ENCODE measurements around the gene TVP23A.

Gene TVP23A

GRCh38 chr16:10859020-10859419 is 40.4 kb upstream of the TVP23A start:
- H3K4me1 ChIP-seq (ENCODE audit: control extremely low read depth in 1 of 4, control insufficient read depth in 4 of 4, insufficient read depth in 4 of 4, low read length in 3 of 4), result peaks cover 0 to 7% (median 5%) of the 10 kb centered on the region in 4 experiments
- no peaks in the 10 kb centered on the region for H3K27me3 ChIP-seq (replicated peaks in 2 of 5; ENCODE audit: control insufficient read depth in 4 of 5, insufficient read depth in 5 of 5, low read length in 4 of 5)
- no peaks in the 10 kb centered on the region for H3K9me3 ChIP-seq (ENCODE audit: control extremely low read depth in 1 of 5, control insufficient read depth in 4 of 5, insufficient read depth in 2 of 5, low read depth in 1 of 5, low read length in 4 of 5)
- H3K36me3 ChIP-seq (ENCODE audit: control insufficient read depth in 4 of 4, insufficient read depth in 4 of 4, low read length in 3 of 4), result no peaks in the 10 kb centered on the region
- no peak overlapping the region for H3K27ac ChIP-seq (ENCODE audit: insufficient read depth in 1 of 2, low read depth in 1 of 2, low read length in 2 of 2, poor library complexity in 1 of 2, severe bottlenecking in 2 of 2)
- ChIA-PET CTCF (no interaction called here), POLR2A (no interaction called here)
- DNase-seq, result no peak
- WGBS (ENCODE audit: insufficient coverage), result no CpG with 5 or more reads among the region's 2 CpGs
- no peak overlapping the region for H3K4me3 ChIP-seq (ENCODE audit: control insufficient read depth in 1 of 7, extremely low read depth in 1 of 7, insufficient read depth in 4 of 7, low read depth in 2 of 7, low read length in 6 of 7)

- Histone ChIP-seq H3K27me3 (replicated peaks in 2 of 5; ENCODE audit: control insufficient read depth in 4 of 5, insufficient read depth in 5 of 5, low read length in 4 of 5) (no peaks in the 10 kb centered on the region), H3K9me3 (ENCODE audit: control extremely low read depth in 1 of 5, control insufficient read depth in 4 of 5, insufficient read depth in 2 of 5, low read depth in 1 of 5, low read length in 4 of 5) (no peaks in the 10 kb centered on the region), H3K36me3 (ENCODE audit: control insufficient read depth in 4 of 4, insufficient read depth in 4 of 4, low read length in 3 of 4) (no peaks in the 10 kb centered on the region), H3K27ac (ENCODE audit: insufficient read depth in 1 of 2, low read depth in 1 of 2, low read length in 2 of 2, poor library complexity in 1 of 2, severe bottlenecking in 2 of 2) (no peak overlapping the region), H3K4me3 (ENCODE audit: control insufficient read depth in 1 of 7, extremely low read depth in 1 of 7, insufficient read depth in 4 of 7, low read depth in 2 of 7, low read length in 6 of 7) (no peak overlapping the region), H3K4me1 (ENCODE audit: control extremely low read depth in 1 of 4, control insufficient read depth in 4 of 4, insufficient read depth in 4 of 4, low read length in 3 of 4) (peaks cover 0 to 7% (median 5%) of the 10 kb centered on the region in 4 experiments)
- no peak for DNase-seq
- 100% methylated on average over 1 of the region's 1 CpG for WGBS (ENCODE audit: insufficient coverage)
- ChIA-PET POLR2A (no interaction called here), CTCF (no interaction called here)
These were observed 39.6 kb upstream of the TVP23A start for GRCh38 chr16:10858203-10858602.

GRCh38 chr16:10856042-10856441 is 37.4 kb upstream of the TVP23A start:
- H3K4me1 ChIP-seq (ENCODE audit: control extremely low read depth in 1 of 4, control insufficient read depth in 4 of 4, insufficient read depth in 4 of 4, low read length in 3 of 4), result peaks cover 6 to 17% (median 9%) of the 10 kb centered on the region in 4 experiments
- no peak for DNase-seq
- CTCF ChIA-PET, result no interaction called here
- no peaks in the 10 kb centered on the region for H3K27me3 ChIP-seq (replicated peaks in 2 of 5; ENCODE audit: control insufficient read depth in 4 of 5, insufficient read depth in 5 of 5, low read length in 4 of 5)
- no peak overlapping the region for H3K4me3 ChIP-seq (ENCODE audit: control insufficient read depth in 1 of 7, extremely low read depth in 1 of 7, insufficient read depth in 4 of 7, low read depth in 2 of 7, low read length in 6 of 7)
- H3K27ac ChIP-seq (ENCODE audit: insufficient read depth in 1 of 2, low read depth in 1 of 2, low read length in 2 of 2, poor library complexity in 1 of 2, severe bottlenecking in 2 of 2), result no peak overlapping the region
- 93% methylated on average over 2 of the region's 2 CpGs for WGBS (ENCODE audit: insufficient coverage)
- POLR2A ChIA-PET, result no interaction called here
- H3K9me3 ChIP-seq (ENCODE audit: control extremely low read depth in 1 of 5, control insufficient read depth in 4 of 5, insufficient read depth in 2 of 5, low read depth in 1 of 5, low read length in 4 of 5), result no peaks in the 10 kb centered on the region
- H3K36me3 ChIP-seq (ENCODE audit: control insufficient read depth in 4 of 4, insufficient read depth in 4 of 4, low read length in 3 of 4), result no peaks in the 10 kb centered on the region

GRCh38 chr16:10852948-10853347 is 34.4 kb upstream of the TVP23A start:
- 83% methylated on average over 4 of the region's 5 CpGs for WGBS (ENCODE audit: insufficient coverage)
- H3K36me3 ChIP-seq (ENCODE audit: control insufficient read depth in 4 of 4, insufficient read depth in 4 of 4, low read length in 3 of 4), result no peaks in the 10 kb centered on the region
- no peak overlapping the region for H3K4me3 ChIP-seq (ENCODE audit: control insufficient read depth in 1 of 7, extremely low read depth in 1 of 7, insufficient read depth in 4 of 7, low read depth in 2 of 7, low read length in 6 of 7)
- H3K27me3 ChIP-seq (replicated peaks in 2 of 5; ENCODE audit: control insufficient read depth in 4 of 5, insufficient read depth in 5 of 5, low read length in 4 of 5), result no peaks in the 10 kb centered on the region
- CTCF ChIA-PET, result interaction anchor here (1.2 kb wide), 1 partner anchor 20 kb away, joined by 4 read pairs; no protein-coding TSS in a partner anchor
- peak overlapping the region in 1 of 2 experiments; percentile 28 for H3K27ac ChIP-seq (ENCODE audit: insufficient read depth in 1 of 2, low read depth in 1 of 2, low read length in 2 of 2, poor library complexity in 1 of 2, severe bottlenecking in 2 of 2)
- DNase-seq, result no peak
- POLR2A ChIA-PET, result no interaction called here
- no peaks in the 10 kb centered on the region for H3K9me3 ChIP-seq (ENCODE audit: control extremely low read depth in 1 of 5, control insufficient read depth in 4 of 5, insufficient read depth in 2 of 5, low read depth in 1 of 5, low read length in 4 of 5)
- H3K4me1 ChIP-seq (ENCODE audit: control extremely low read depth in 1 of 4, control insufficient read depth in 4 of 4, insufficient read depth in 4 of 4, low read length in 3 of 4), result peaks cover 6 to 30% (median 9%) of the 10 kb centered on the region in 4 experiments

DNA sequence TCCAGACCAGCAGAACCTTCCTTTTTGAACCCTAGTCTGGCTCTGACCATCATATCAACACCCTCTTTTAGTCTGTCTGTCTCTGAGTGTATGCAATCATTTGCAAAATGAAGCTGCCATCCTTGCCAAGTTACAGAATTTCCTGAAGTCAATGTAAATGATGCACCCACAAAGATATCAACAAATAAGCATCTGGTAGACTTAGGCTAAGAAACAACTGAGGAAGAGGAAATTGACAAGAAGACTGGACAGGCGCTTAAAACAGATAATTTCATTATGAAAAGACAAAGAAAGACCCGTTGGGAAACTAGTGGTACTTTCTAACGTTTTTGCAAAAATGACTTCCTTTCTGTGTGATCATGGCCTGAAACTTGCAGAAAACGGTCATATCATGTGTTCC is 33.7 kb upstream of the TVP23A start:
- Histone ChIP-seq H3K4me3 (ENCODE audit: control insufficient read depth in 1 of 7, extremely low read depth in 1 of 7, insufficient read depth in 4 of 7, low read depth in 2 of 7, low read length in 6 of 7) (peak overlapping the region in 2 of 7 experiments; percentile 6 to 23), H3K9me3 (ENCODE audit: control extremely low read depth in 1 of 5, control insufficient read depth in 4 of 5, insufficient read depth in 2 of 5, low read depth in 1 of 5, low read length in 4 of 5) (no peaks in the 10 kb centered on the region), H3K27me3 (replicated peaks in 2 of 5; ENCODE audit: control insufficient read depth in 4 of 5, insufficient read depth in 5 of 5, low read length in 4 of 5) (no peaks in the 10 kb centered on the region), H3K4me1 (ENCODE audit: control extremely low read depth in 1 of 4, control insufficient read depth in 4 of 4, insufficient read depth in 4 of 4, low read length in 3 of 4) (peaks cover 9 to 37% (median 14%) of the 10 kb centered on the region in 4 experiments), H3K36me3 (ENCODE audit: control insufficient read depth in 4 of 4, insufficient read depth in 4 of 4, low read length in 3 of 4) (no peaks in the 10 kb centered on the region), H3K27ac (ENCODE audit: insufficient read depth in 1 of 2, low read depth in 1 of 2, low read length in 2 of 2, poor library complexity in 1 of 2, severe bottlenecking in 2 of 2) (peak overlapping the region in 1 of 2 experiments; percentile 28)
- CTCF ChIA-PET, result interaction anchor here (1.0 to 1.2 kb wide), 2 partner anchors 19 to 37 kb away, joined by 3 to 4 read pairs; no protein-coding TSS in a partner anchor
- no peak for DNase-seq
- POLR2A ChIA-PET, result no interaction called here
- WGBS (ENCODE audit: insufficient coverage), result 0% methylated on average over 3 of the region's 4 CpGs

- Histone ChIP-seq H3K9me3 (ENCODE audit: control extremely low read depth in 1 of 5, control insufficient read depth in 4 of 5, insufficient read depth in 2 of 5, low read depth in 1 of 5, low read length in 4 of 5) (no peaks in the 10 kb centered on the region), H3K4me1 (ENCODE audit: control extremely low read depth in 1 of 4, control insufficient read depth in 4 of 4, insufficient read depth in 4 of 4, low read length in 3 of 4) (peaks cover 17 to 44% (median 21%) of the 10 kb centered on the region in 4 experiments), H3K27me3 (replicated peaks in 2 of 5; ENCODE audit: control insufficient read depth in 4 of 5, insufficient read depth in 5 of 5, low read length in 4 of 5) (no peaks in the 10 kb centered on the region), H3K27ac (ENCODE audit: insufficient read depth in 1 of 2, low read depth in 1 of 2, low read length in 2 of 2, poor library complexity in 1 of 2, severe bottlenecking in 2 of 2) (peak overlapping the region in 1 of 2 experiments; percentile 3), H3K4me3 (ENCODE audit: control insufficient read depth in 1 of 7, extremely low read depth in 1 of 7, insufficient read depth in 4 of 7, low read depth in 2 of 7, low read length in 6 of 7) (no peak overlapping the region), H3K36me3 (ENCODE audit: control insufficient read depth in 4 of 4, insufficient read depth in 4 of 4, low read length in 3 of 4) (no peaks in the 10 kb centered on the region)
- ChIA-PET CTCF (interaction anchor here (1.0 to 1.2 kb wide), 2 partner anchors 18 to 38 kb away, joined by 3 to 4 read pairs; no protein-coding TSS in a partner anchor), POLR2A (no interaction called here)
- no CpG with 5 or more reads among the region's 3 CpGs for WGBS (ENCODE audit: insufficient coverage)
- DNase-seq, result no peak
These were observed 32.9 kb upstream of the TVP23A start for GRCh38 chr16:10851512-10851911.

GRCh38 chr16:10850478-10850850 is 31.9 kb upstream of the TVP23A start:
- no peak for DNase-seq
- Histone ChIP-seq H3K4me3 (ENCODE audit: control insufficient read depth in 1 of 7, extremely low read depth in 1 of 7, insufficient read depth in 4 of 7, low read depth in 2 of 7, low read length in 6 of 7) (no peak overlapping the region), H3K36me3 (ENCODE audit: control insufficient read depth in 4 of 4, insufficient read depth in 4 of 4, low read length in 3 of 4) (no peaks in the 10 kb centered on the region), H3K9me3 (ENCODE audit: control extremely low read depth in 1 of 5, control insufficient read depth in 4 of 5, insufficient read depth in 2 of 5, low read depth in 1 of 5, low read length in 4 of 5) (no peaks in the 10 kb centered on the region), H3K27ac (ENCODE audit: insufficient read depth in 1 of 2, low read depth in 1 of 2, low read length in 2 of 2, poor library complexity in 1 of 2, severe bottlenecking in 2 of 2) (no peak overlapping the region), H3K27me3 (replicated peaks in 2 of 5; ENCODE audit: control insufficient read depth in 4 of 5, insufficient read depth in 5 of 5, low read length in 4 of 5) (no peaks in the 10 kb centered on the region), H3K4me1 (ENCODE audit: control extremely low read depth in 1 of 4, control insufficient read depth in 4 of 4, insufficient read depth in 4 of 4, low read length in 3 of 4) (peaks cover 18 to 53% (median 27%) of the 10 kb centered on the region in 4 experiments)
- WGBS (ENCODE audit: insufficient coverage), result 90% methylated on average over 3 of the region's 4 CpGs
- ChIA-PET CTCF (interaction anchor here (1.7 kb wide), 1 partner anchor 68 kb away, joined by 5 read pairs; no protein-coding TSS in a partner anchor), POLR2A (no interaction called here)
